CD4-positive, alpha-beta T cell treated with Interleukin-4 for 4 hours (primary cell): Measurements from ENCODE around the gene ABCA7.

Source experiments
- DNase-seq: peaks from one replicate; pipeline ENCODE4 v3.0.0-alpha.2; 2020

The ABCA7 gene

DNA sequence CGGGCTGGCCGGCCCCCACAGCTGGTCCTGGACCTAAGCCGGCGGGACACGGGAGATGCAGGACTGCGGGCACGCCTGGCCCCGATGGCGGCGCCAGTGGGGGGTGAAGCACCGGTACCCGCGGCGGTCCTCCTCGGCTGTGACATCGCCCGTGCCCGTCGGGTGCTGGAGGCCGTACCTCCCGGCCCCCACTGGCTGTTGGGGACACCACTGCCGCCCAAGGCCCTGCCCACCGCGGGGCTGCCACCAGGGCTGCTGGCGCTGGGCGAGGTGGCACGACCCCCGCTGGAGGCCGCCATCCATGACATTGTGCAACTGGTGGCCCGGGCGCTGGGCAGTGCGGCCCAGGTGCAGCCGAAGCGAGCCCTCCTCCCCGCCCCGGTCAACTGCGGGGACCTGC, 36.6 kb upstream of the ABCA7 start:
- no peak for DNase-seq

GRCh38 chr19:1004204-1004802, 35.6 kb upstream of the ABCA7 start:
- DNase-seq = no peak

DNA sequence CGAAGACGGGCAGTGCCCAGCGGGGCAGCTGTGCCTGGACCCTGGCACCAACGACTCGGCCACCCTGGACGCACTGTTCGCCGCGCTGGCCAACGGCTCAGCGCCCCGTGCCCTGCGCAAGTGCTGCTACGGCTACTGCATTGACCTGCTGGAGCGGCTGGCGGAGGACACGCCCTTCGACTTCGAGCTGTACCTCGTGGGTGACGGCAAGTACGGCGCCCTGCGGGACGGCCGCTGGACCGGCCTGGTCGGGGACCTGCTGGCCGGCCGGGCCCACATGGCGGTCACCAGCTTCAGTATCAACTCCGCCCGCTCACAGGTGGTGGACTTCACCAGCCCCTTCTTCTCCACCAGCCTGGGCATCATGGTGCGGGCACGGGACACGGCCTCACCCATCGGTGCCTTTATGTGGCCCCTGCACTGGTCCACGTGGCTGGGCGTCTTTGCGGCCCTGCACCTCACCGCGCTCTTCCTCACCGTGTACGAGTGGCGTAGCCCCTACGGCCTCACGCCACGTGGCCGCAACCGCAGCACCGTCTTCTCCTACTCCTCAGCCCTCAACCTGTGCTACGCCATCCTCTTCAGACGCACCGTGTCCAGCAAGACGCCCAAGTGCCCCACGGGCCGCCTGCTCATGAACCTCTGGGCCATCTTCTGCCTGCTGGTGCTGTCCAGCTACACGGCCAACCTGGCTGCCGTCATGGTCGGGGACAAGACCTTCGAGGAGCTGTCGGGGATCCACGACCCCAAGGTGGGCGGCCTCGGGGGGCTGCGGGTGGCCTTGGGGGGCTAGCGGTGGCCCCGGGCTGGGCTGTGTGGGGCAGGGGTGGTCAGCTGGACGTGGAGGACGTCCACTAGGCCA, 34.9 kb upstream of the ABCA7 start:
- DNase-seq = no peak

GRCh38 chr19:1006711-1007398, 33.1 kb upstream of the ABCA7 start:
- DNase-seq = no peak

GRCh38 chr19:1007399-1008251, 32.3 kb upstream of the ABCA7 start:
- DNase-seq = no peak

DNA sequence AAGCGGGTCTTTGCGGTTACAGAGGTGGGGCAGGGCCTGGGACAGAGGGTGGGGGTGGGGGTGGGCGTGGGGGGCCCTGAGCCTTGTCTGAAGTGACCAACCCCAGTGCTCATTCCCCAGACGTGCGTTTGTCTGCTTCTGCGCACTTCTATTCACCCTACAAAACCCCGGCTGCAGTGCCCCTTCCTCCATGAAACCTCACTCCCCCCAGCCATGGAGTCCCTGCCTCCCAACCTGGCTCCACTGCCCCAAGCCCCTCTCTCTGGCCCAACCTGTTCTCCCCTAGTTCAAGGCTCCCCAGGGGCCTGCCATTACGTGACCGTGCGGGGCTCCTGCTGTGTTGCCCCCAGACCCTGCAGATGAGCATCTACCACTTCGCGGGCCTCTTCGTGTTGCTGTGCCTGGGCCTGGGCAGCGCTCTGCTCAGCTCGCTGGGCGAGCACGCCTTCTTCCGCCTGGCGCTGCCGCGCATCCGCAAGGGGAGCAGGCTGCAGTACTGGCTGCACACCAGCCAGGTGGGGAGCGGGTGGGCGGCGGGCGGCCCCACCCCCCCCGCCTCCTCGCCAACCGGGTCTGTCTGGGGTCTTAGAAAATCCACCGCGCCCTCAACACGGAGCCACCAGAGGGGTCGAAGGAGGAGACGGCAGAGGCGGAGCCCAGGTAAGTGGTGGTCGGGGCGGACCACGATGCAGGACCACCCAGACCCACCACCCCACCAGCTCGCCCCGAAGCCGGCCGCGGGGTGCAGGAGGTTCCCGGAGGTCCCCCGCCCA, 31.5 kb upstream of the ABCA7 start:
- DNase-seq = no peak

DNA sequence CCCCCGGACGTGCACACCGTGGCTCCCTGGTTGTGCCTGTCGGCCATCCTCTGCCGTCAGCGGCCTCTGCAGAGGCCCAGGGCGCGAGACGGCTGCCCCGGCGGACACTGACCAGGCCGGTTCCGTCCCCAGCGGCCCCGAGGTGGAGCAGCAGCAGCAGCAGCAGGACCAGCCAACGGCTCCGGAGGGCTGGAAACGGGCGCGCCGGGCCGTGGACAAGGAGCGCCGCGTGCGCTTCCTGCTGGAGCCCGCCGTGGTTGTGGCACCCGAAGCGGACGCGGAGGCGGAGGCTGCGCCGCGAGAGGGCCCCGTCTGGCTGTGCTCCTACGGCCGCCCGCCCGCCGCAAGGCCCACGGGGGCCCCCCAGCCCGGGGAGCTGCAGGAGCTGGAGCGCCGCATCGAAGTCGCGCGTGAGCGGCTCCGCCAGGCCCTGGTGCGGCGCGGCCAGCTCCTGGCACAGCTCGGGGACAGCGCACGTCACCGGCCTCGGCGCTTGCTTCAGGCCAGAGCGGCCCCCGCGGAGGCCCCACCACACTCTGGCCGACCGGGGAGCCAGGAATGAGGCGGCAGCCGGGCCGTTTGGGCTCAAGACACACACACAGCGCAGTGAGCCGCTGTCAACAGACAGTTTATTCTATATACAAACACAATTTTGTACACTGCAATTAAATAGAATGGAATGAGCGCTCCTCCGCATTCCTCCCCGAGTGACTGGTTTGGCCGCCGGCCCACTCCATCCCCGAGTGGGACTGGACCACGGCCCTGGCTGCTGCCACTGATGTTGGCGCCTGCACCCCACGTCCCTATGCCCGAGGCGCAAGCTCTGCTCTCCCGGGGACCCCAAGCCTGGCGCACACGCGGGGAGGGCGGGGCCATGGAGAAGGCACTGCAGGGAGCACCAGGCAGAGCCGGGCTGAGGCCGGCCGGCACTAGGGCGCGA, 30.6 kb upstream of the ABCA7 start:
- DNase-seq = no peak

DNA sequence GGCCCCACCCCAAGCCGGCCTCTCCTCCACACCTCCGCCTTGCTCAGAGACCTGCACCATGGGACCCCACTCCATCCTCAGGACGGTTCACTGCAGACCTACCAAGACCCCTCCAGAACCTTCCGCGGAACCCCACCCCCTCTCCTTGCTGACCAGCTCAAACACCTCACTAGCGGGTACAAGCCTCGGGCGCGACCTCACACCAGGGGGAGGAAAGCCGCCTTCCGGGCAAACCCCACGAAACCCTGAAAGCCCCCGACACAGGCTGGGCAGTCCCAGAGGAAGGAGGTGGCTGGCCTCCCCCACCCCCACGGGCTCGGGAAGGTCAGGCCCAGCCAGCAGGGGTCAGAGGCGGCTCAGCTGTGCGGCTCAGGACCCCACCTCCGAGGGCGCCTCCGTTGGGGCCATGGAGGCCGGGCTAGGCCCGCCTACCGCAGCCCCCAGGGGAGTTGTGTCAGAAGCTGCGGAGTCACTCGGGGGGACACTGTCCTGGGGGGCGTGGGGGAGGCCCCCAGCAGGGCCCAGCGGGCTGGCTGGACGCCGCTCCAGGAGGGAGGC, 29.8 kb upstream of the ABCA7 start:
- DNase-seq = no peak

DNA sequence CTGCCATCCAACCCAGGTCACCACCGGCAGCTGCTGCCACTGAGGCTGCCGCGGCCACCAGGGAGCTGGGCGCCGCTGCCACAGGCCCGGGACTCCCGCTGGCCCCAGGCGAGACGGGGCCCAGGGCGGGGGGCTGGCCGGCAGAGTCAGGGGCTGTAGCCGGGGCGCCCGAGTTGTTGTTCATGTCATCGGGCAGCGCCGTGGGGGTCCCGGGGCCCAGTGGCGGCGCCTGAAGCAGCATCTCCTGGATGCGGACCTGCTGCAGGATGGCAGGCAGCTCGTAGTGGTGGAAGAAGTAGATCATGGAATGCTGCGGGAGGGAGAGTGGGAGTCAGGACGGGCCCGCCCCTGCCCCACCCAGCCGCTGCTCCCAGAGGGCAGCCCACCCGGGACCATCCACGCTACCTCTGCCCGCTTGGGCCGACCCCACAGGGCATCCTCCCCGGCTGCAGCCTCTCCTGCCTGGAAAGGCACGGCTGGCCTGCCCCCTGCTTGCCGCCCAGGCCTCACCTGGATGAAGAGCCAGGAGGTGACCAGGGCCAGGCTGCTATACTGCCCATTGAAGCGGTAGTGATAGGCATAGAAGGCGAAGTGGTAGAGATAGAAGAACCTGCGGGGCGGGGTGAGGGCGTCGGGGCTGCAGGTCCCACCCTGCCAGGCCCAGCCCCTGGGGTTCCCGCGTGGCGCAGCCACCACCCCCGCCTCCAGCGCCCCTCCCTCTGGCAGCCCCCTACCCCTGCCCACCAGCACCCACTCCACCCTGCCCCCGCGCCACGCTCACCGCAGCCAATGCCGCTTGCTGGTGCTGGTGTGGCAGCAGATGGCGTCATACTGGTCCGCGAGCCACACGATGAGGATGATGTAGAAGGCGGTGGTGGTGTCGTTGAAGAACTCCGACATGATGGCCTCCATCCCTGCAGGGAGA, 29.1 kb upstream of the ABCA7 start:
- DNase-seq = no peak

DNA sequence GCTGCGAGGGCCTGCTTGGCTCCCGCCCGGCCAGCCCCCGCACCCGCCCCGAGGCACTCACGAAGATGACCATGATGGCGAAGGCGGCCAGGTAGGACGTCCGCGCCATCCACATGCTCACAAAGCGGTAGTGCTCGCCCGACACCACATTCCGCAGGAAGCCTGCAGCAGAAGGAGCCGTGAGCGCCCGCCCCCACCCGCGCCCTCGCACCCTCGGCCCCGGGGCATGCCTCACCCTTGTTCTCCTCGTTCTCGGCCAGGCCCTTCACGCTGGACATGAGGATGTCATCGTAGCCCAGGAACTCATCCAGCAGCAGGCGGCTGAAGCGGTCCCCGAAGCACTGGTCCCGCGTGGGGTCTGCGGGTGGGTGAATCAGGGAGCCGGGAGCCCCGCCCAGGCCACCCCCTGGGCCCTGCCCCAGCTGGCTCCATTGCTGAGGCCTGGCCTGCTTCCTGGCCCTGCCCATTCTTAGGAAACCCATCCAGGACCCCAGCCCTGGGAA, 28.0 kb upstream of the ABCA7 start:
- no peak for DNase-seq

DNA sequence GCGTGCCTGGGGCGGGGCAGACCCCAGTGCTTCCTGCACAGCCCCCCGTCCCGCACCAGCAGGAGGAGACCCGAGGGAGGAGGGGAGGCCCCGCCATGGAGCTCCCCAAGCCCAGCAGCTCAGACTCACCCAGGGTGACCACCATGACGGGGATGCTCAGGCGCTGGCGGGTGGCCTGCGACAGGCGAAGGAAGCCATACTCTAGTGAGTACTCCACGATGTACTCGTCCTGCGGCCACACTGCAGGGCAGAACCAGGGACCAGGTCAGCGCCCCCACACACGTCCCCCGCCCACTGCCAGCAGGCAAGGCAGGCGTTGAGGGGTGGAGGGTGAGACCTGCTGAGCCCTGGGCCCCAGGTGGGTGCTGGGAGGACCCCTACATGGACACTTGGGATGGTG, 27.6 kb upstream of the ABCA7 start:
- DNase-seq = no peak

- no peak for DNase-seq
Observed at GRCh38 chr19:1013218-1013617, 26.7 kb upstream of the ABCA7 start.

- DNase-seq = no peak
Observed at GRCh38 chr19:1014161-1015060, 25.5 kb upstream of the ABCA7 start.

DNA sequence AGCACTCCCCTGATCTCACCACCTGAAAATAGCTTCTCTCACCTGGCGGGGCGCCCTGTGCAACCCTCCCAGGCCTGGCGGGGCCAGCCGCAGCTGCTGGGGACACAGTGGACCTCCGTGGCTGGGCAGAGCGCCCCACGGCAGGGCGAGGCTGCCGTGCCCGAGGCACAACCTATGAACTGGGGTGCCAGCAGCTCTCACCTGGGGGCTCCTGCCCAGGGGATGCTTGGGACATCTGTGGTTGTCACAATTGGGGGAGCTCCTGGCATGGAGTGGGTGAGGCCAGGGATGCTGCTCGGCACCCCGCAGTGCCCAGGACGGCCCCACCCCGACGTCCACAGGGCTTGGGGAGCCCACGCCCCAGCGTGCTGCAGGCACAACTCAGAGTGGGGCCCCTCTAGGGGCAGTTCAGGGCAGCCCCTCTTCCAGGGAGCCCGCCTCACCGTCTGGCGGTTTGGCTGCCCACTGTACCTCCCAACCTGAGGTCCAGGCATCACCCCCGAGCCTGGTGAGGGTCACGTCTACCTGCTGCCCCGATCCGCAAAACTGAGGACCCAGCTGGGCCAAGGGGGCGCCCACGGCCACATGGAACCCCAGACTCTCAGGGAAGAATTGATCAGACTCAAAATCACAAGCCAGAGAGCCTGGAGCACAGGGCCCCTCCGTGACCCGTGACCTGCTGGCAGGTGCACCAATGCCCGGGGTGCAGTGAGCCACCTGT, 24.7 kb upstream of the ABCA7 start:
- DNase-seq = no peak

- no peak for DNase-seq
Observed at GRCh38 chr19:1015782-1016646, 23.9 kb upstream of the ABCA7 start.

- no peak for DNase-seq
Observed at GRCh38 chr19:1016647-1017114, 23.2 kb upstream of the ABCA7 start.
